Measurements from ENCODE around the gene MAT2A. TPM values are rescaled to one million over a fixed set of nuclear protein-coding genes. Genes with fewer than 3 reads are reported as not detected.

MAT2A gene
- total and polyA plus RNA-seq, 2 of the 8 experiments (the other 6 are each of a cell fraction or from before 2014, with no cell fraction given): 255 to 307 TPM

DNA sequence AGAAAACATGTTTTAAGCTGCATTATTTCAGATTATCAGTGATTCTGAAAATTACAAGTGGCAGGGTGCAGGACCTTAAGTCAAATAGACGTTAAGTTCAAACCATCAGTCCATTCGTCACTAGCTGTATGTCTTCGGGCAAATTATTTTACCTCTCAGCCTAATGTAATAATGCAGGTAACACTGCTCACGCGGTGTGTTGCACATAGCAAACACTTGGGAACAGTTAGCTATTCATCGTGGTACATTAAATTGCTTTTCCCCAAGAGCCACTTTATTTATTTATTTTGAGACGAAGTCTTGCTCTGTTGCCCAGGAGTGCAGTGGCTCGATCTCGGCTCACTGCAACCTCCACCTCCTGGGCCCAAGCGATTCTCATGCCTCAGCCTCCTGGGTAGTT, 10.1 kb downstream of the MAT2A start (continued):
- TF ChIP-seq, protein P1, sequence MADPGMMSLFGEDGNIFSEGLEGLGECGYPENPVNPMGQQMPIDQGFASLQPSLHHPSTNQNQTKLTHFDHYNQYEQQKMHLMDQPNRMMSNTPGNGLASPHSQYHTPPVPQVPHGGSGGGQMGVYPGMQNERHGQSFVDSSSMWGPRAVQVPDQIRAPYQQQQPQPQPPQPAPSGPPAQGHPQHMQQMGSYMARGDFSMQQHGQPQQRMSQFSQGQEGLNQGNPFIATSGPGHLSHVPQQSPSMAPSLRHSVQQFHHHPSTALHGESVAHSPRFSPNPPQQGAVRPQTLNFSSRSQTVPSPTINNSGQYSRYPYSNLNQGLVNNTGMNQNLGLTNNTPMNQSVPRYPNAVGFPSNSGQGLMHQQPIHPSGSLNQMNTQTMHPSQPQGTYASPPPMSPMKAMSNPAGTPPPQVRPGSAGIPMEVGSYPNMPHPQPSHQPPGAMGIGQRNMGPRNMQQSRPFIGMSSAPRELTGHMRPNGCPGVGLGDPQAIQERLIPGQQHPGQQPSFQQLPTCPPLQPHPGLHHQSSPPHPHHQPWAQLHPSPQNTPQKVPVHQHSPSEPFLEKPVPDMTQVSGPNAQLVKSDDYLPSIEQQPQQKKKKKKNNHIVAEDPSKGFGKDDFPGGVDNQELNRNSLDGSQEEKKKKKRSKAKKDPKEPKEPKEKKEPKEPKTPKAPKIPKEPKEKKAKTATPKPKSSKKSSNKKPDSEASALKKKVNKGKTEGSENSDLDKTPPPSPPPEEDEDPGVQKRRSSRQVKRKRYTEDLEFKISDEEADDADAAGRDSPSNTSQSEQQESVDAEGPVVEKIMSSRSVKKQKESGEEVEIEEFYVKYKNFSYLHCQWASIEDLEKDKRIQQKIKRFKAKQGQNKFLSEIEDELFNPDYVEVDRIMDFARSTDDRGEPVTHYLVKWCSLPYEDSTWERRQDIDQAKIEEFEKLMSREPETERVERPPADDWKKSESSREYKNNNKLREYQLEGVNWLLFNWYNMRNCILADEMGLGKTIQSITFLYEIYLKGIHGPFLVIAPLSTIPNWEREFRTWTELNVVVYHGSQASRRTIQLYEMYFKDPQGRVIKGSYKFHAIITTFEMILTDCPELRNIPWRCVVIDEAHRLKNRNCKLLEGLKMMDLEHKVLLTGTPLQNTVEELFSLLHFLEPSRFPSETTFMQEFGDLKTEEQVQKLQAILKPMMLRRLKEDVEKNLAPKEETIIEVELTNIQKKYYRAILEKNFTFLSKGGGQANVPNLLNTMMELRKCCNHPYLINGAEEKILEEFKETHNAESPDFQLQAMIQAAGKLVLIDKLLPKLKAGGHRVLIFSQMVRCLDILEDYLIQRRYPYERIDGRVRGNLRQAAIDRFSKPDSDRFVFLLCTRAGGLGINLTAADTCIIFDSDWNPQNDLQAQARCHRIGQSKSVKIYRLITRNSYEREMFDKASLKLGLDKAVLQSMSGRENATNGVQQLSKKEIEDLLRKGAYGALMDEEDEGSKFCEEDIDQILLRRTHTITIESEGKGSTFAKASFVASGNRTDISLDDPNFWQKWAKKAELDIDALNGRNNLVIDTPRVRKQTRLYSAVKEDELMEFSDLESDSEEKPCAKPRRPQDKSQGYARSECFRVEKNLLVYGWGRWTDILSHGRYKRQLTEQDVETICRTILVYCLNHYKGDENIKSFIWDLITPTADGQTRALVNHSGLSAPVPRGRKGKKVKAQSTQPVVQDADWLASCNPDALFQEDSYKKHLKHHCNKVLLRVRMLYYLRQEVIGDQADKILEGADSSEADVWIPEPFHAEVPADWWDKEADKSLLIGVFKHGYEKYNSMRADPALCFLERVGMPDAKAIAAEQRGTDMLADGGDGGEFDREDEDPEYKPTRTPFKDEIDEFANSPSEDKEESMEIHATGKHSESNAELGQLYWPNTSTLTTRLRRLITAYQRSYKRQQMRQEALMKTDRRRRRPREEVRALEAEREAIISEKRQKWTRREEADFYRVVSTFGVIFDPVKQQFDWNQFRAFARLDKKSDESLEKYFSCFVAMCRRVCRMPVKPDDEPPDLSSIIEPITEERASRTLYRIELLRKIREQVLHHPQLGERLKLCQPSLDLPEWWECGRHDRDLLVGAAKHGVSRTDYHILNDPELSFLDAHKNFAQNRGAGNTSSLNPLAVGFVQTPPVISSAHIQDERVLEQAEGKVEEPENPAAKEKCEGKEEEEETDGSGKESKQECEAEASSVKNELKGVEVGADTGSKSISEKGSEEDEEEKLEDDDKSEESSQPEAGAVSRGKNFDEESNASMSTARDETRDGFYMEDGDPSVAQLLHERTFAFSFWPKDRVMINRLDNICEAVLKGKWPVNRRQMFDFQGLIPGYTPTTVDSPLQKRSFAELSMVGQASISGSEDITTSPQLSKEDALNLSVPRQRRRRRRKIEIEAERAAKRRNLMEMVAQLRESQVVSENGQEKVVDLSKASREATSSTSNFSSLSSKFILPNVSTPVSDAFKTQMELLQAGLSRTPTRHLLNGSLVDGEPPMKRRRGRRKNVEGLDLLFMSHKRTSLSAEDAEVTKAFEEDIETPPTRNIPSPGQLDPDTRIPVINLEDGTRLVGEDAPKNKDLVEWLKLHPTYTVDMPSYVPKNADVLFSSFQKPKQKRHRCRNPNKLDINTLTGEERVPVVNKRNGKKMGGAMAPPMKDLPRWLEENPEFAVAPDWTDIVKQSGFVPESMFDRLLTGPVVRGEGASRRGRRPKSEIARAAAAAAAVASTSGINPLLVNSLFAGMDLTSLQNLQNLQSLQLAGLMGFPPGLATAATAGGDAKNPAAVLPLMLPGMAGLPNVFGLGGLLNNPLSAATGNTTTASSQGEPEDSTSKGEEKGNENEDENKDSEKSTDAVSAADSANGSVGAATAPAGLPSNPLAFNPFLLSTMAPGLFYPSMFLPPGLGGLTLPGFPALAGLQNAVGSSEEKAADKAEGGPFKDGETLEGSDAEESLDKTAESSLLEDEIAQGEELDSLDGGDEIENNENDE (IDR thresholded peaks at IDR 0.05; ENCODE audit: insufficient replicate concordance, low read length): no peak
- TF ChIP-seq, protein P2, sequence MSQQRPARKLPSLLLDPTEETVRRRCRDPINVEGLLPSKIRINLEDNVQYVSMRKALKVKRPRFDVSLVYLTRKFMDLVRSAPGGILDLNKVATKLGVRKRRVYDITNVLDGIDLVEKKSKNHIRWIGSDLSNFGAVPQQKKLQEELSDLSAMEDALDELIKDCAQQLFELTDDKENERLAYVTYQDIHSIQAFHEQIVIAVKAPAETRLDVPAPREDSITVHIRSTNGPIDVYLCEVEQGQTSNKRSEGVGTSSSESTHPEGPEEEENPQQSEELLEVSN (IDR thresholded peaks at IDR 0.05): no peak
- TF ChIP-seq MAFK (IDR thresholded peaks at IDR 0.05; ENCODE audit: low read depth, low read length): no peak
- no peak for TF ChIP-seq SP4 (IDR thresholded peaks at IDR 0.05; ENCODE audit: low read length)
- TF ChIP-seq BCL11A (IDR thresholded peaks at IDR 0.05; ENCODE audit: low read depth in 2 of 2, low read length in 2 of 2): no peak
- TF ChIP-seq, protein P3, sequence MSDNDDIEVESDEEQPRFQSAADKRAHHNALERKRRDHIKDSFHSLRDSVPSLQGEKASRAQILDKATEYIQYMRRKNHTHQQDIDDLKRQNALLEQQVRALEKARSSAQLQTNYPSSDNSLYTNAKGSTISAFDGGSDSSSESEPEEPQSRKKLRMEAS (IDR thresholded peaks at IDR 0.05): no peak
- TF ChIP-seq CBX5 (IDR thresholded peaks at IDR 0.05; ENCODE audit: low read depth, low read length): no peak
- no peak for TF ChIP-seq CREB1 (IDR thresholded peaks at IDR 0.05)
- TF ChIP-seq EP300 (IDR thresholded peaks at IDR 0.05; ENCODE audit: borderline replicate concordance in 1 of 2, low read depth in 2 of 2, low read length in 2 of 2): no peak
- TF ChIP-seq, protein P4, sequence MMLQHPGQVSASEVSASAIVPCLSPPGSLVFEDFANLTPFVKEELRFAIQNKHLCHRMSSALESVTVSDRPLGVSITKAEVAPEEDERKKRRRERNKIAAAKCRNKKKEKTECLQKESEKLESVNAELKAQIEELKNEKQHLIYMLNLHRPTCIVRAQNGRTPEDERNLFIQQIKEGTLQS (IDR thresholded peaks at IDR 0.05; ENCODE audit: insufficient read depth, low read depth, low read length): no peak

Measured in H1 (cell line).